IMR-90 (cell line): Measurements from ENCODE around the gene ZNF526. TPM values are rescaled to one million over a fixed set of nuclear protein-coding genes. Genes with fewer than 3 reads are reported as not detected.

Experiments used
- ATAC-seq: fragments of 200-7000 bp; cut with Tn5 transposase; 2 replicates; pipeline ENCODE4 v1.9.1; 2020; ENCODE audit warnings: low read depth, mild to moderate bottlenecking, moderate library complexity
- BruUV-seq: library from RNA; stranded (reverse); fragments of 400-500 nt; replicated peaks from 2 replicates; lab custom pipeline; 2021; lab: Mats Ljungman, UMichigan
- CTCF ChIA-PET: fragments of 300-600 bp; formaldehyde crosslinking; extraction: SDS; loops from one replicate; lab custom pipeline; 2021; ENCODE audit warnings: antibody characterized with exemption; lab: Yijun Ruan, JAX
- POLR2A ChIA-PET: fragments of 300-600 bp; sonication (Branson Sonifier 250); formaldehyde crosslinking; loops from one replicate; lab custom pipeline; 2022; ENCODE audit warnings: antibody characterized with exemption; ENCODE audit not compliant: unreplicated experiment; lab: Charles Lee
- DNase-seq: peaks from one replicate; pipeline ENCODE4 v3.0.0; 2013
- H2AFZ ChIP-seq: replicated peaks from 2 replicates; pipeline ENCODE3; 2013; ENCODE audit warnings: low read length, mild to moderate bottlenecking; ENCODE audit not compliant: poor library complexity
- H2AK5ac ChIP-seq: 2 replicates; pipeline ENCODE4 v1.6.1; 2013; ENCODE audit warnings: low read depth, low read length, inconsistent platforms
- H2AK9ac ChIP-seq: replicated peaks from 2 replicates; pipeline ENCODE3; 2013; ENCODE audit warnings: mild to moderate bottlenecking, low read depth, low read length, moderate library complexity; ENCODE audit not compliant: poor library complexity
- H2BK120ac ChIP-seq: 2 replicates; pipeline ENCODE4 v1.6.1; 2013; ENCODE audit warnings: low read depth, low read length, inconsistent platforms
- H2BK15ac ChIP-seq: 3 replicates; pipeline ENCODE4 v1.6.1; 2013; ENCODE audit warnings: low read depth, low read length, inconsistent platforms
- H2BK20ac ChIP-seq: 2 replicates; pipeline ENCODE4 v1.6.1; 2013; ENCODE audit warnings: low read depth, mild to moderate bottlenecking, inconsistent platforms, low read length, moderate library complexity
- H2BK5ac ChIP-seq: 2 replicates; pipeline ENCODE4 v1.6.1; 2013; ENCODE audit warnings: mild to moderate bottlenecking, low read depth, low read length, inconsistent platforms; ENCODE audit not compliant: poor library complexity, severe bottlenecking
- H3K14ac ChIP-seq: replicated peaks from 2 replicates; pipeline ENCODE4 v1.6.1; 2013; ENCODE audit warnings: low read depth, low read length, inconsistent platforms
- H3K18ac ChIP-seq: 2 replicates; pipeline ENCODE4 v1.6.1; 2013; ENCODE audit warnings: low read depth, low read length, control low read depth
- H3K23ac ChIP-seq: 2 replicates; pipeline ENCODE4 v1.6.1; 2013; ENCODE audit warnings: low read depth, low read length, inconsistent platforms
- H3K27ac ChIP-seq: 2 replicates; pipeline ENCODE4 v1.5.1; 2013; ENCODE audit warnings: mild to moderate bottlenecking, control low read depth, low read length; ENCODE audit not compliant: insufficient read depth
- H3K27me3 ChIP-seq: 2 replicates; pipeline ENCODE4 v1.6.1; 2013; ENCODE audit warnings: low read length; ENCODE audit not compliant: control insufficient read depth, insufficient read depth
- H3K36me3 ChIP-seq: 2 replicates; pipeline ENCODE4 v1.6.1; 2013; ENCODE audit warnings: low read length, mixed read lengths; ENCODE audit not compliant: control insufficient read depth, insufficient read depth
- H3K4ac ChIP-seq: 2 replicates; pipeline ENCODE4 v1.6.1; 2013; ENCODE audit warnings: low read depth, low read length, inconsistent platforms
- H3K4me1 ChIP-seq: 2 replicates; pipeline ENCODE4 v1.6.1; 2013; ENCODE audit warnings: low read length, mixed read lengths; ENCODE audit not compliant: control insufficient read depth, insufficient read depth
- H3K4me2 ChIP-seq: 2 replicates; pipeline ENCODE4 v1.6.1; 2013; ENCODE audit warnings: low read depth, mild to moderate bottlenecking, control low read depth, low read length, moderate library complexity
- H3K4me3 ChIP-seq: 2 replicates; pipeline ENCODE4 v1.5.1; 2013; ENCODE audit warnings: low read depth, mild to moderate bottlenecking, control low read depth, low read length, moderate library complexity; ENCODE audit not compliant: insufficient read depth
- H3K56ac ChIP-seq: 2 replicates; pipeline ENCODE4 v1.6.1; 2013; ENCODE audit warnings: low read length, inconsistent platforms; ENCODE audit not compliant: insufficient read depth; ENCODE audit errors: extremely low read depth
- H3K79me1 ChIP-seq, 2 experiments: 2 replicates each; pipeline ENCODE4 v1.6.1; 2013; ENCODE audit warnings: low read length in 2 of 2, inconsistent platforms in 1 of 2, low read depth in 1 of 2
- H3K9ac ChIP-seq: 2 replicates; pipeline ENCODE4 v1.6.1; 2013; ENCODE audit warnings: low read depth, low read length, control low read depth
- H3K9me1 ChIP-seq: 2 replicates; pipeline ENCODE4 v1.6.1; 2013; ENCODE audit warnings: low read length, inconsistent platforms; ENCODE audit not compliant: insufficient read depth
- H3K9me3 ChIP-seq: 2 replicates; pipeline ENCODE4 v1.6.1; 2013; ENCODE audit warnings: low read length; ENCODE audit not compliant: control insufficient read depth, insufficient read depth
- H4K20me1 ChIP-seq: 2 replicates; pipeline ENCODE4 v1.6.1; 2013; ENCODE audit warnings: low read length, inconsistent platforms; ENCODE audit not compliant: insufficient read depth
- H4K5ac ChIP-seq: 2 replicates; pipeline ENCODE4 v1.6.1; 2013; ENCODE audit warnings: mild to moderate bottlenecking, low read depth, low read length, control low read depth
- H4K8ac ChIP-seq, 2 experiments: 2 replicates each; pipeline ENCODE4 v1.6.1; 2013; ENCODE audit warnings: low read depth in 2 of 2, low read length in 2 of 2, control low read depth in 1 of 2, inconsistent platforms in 1 of 2
- H4K91ac ChIP-seq: 2 replicates; pipeline ENCODE4 v1.6.1; 2013; ENCODE audit warnings: low read depth, low read length, inconsistent platforms; ENCODE audit not compliant: insufficient read depth
- BHLHE40 ChIP-seq: fragments of 150-350 bp; IDR thresholded peaks from 2 replicates; pipeline ENCODE4 v1.6.1; 2016; ENCODE audit warnings: mild to moderate bottlenecking, low read depth, low read length
- CEBPB ChIP-seq: IDR thresholded peaks from 2 replicates; pipeline ENCODE4 v1.6.1; 2012; ENCODE audit warnings: low read depth, low read length, improper control_type of control experiment
- CHD1 ChIP-seq: IDR thresholded peaks from 2 replicates; pipeline ENCODE4 v1.6.1; 2012; ENCODE audit warnings: low read depth, low read length, improper control_type of control experiment
- CTCF ChIP-seq: conservative IDR thresholded peaks from 2 replicates; pipeline ENCODE4 v1.5.1; 2012; ENCODE audit warnings: mild to moderate bottlenecking, low read depth, low read length, improper control_type of control experiment
- ELK1 ChIP-seq: fragments of 150-350 bp; IDR thresholded peaks from 2 replicates; pipeline ENCODE4 v1.6.1; 2016; ENCODE audit warnings: low read depth, mild to moderate bottlenecking, low read length, moderate library complexity, borderline replicate concordance
- FOS ChIP-seq: fragments of 150-350 bp; IDR thresholded peaks from 2 replicates; pipeline ENCODE4 v1.6.1; 2016; ENCODE audit warnings: low read depth, low read length
- MAFK ChIP-seq: IDR thresholded peaks from 2 replicates; pipeline ENCODE4 v1.6.1; 2012; ENCODE audit warnings: low read depth, low read length, improper control_type of control experiment
- MAZ ChIP-seq: IDR thresholded peaks from 2 replicates; pipeline ENCODE4 v1.6.1; 2012; ENCODE audit warnings: low read depth, mild to moderate bottlenecking, low read length, improper control_type of control experiment, moderate library complexity, borderline replicate concordance
- MXI1 ChIP-seq: IDR thresholded peaks from 2 replicates; pipeline ENCODE4 v1.6.1; 2012; ENCODE audit warnings: low read depth, mild to moderate bottlenecking, low read length, moderate library complexity, borderline replicate concordance
- POLR2A ChIP-seq: IDR thresholded peaks from 2 replicates; pipeline ENCODE4 v1.6.1; 2012; ENCODE audit warnings: mild to moderate bottlenecking, low read depth, low read length
- RAD21 ChIP-seq: IDR thresholded peaks from 2 replicates; pipeline ENCODE4 v1.6.1; 2012; ENCODE audit warnings: low read length, improper control_type of control experiment
- RCOR1 ChIP-seq: IDR thresholded peaks from 2 replicates; pipeline ENCODE4 v1.6.1; 2012; ENCODE audit warnings: mild to moderate bottlenecking, low read length, improper control_type of control experiment; ENCODE audit not compliant: insufficient replicate concordance
- RFX5 ChIP-seq: IDR thresholded peaks from 2 replicates; pipeline ENCODE4 v1.8.0; 2012; ENCODE audit warnings: low read depth, mild to moderate bottlenecking, low read length, moderate library complexity
- SMC3 ChIP-seq: fragments of 150-350 bp; IDR thresholded peaks from 2 replicates; pipeline ENCODE4 v1.6.1; 2016; ENCODE audit warnings: low read depth, mild to moderate bottlenecking, antibody characterized with exemption, low read length, moderate library complexity
- USF2 ChIP-seq: fragments of 150-350 bp; IDR thresholded peaks from 2 replicates; pipeline ENCODE4 v1.6.1; 2017; ENCODE audit warnings: mild to moderate bottlenecking, antibody characterized with exemption, low read length, low read depth
- WGBS, 2 experiments: methylation state at CpG; one replicate each; pipeline versions ENCODE4 v1.1.5 to v1.1.7; 2013; ENCODE audit warnings: missing lambda C conversion rate in 2 of 2; ENCODE audit not compliant: insufficient read length in 1 of 2; ENCODE audit errors: extremely low coverage in 2 of 2; 5-methylcytosine and 5-hydroxymethylcytosine counted together
- dilution Hi-C: fragments of 300-500 bp; cut with HindIII; formaldehyde crosslinking; loops from one replicate; pipeline ENCODE4 v1.14.3; 2018; ENCODE audit warnings: low sequenced_read_pairs; ENCODE audit not compliant: unreplicated experiment
- in situ Hi-C: fragments of 300-500 bp; cut with MboI; formaldehyde crosslinking; loops from 3 replicates; pipeline ENCODE4 v1.14.3; 2019; ENCODE audit warnings: low sequenced_read_pairs, inconsistent platforms, mixed read lengths
- intact Hi-C: fragments of 100-400 bp; cut with micrococcal nuclease; formaldehyde crosslinking; loops from 2 replicates; pipeline ENCODE4 v1.10.0; 2022
- polyA plus RNA-seq, 3 experiments: library from polyadenylated mRNA; depleted of rRNA; stranded (reverse); fragments of >200 nt; gene quantifications; 2 replicates each; pipeline ENCODE4 v1.2.3, GENCODE V29; 2012; ENCODE audit warnings: low replicate concordance in 1 of 3
- total RNA-seq: library from RNA; depleted of rRNA; stranded (reverse); fragments of >200 nt; gene quantifications from 2 replicates; pipeline ENCODE4 v1.2.3, GENCODE V29; 2012

Gene ZNF526
- total and polyA plus RNA-seq, 2 of the 4 experiments (the other 2 are of a cell fraction) = 7.3 to 13.6 TPM

- intact Hi-C loops (loop anchor here (2.0 to 5.0 kb wide), 3 partner anchors 21 to 135 kb away; partner anchors contain the start of genes POU2F2 and ZNF526), dilution Hi-C loops (no loop called here), in situ Hi-C loops (no loop called here)
- H4K5ac ChIP-seq = peak overlapping the region; percentile 66
- peak overlapping the region; percentile 93 for H2AFZ ChIP-seq
- H3K9me3 ChIP-seq = no peaks in the 10 kb centered on the region
- no peak for TF ChIP-seq CHD1
- no peak for TF ChIP-seq RCOR1
- no peak for TF ChIP-seq MXI1
- no peak for TF ChIP-seq CEBPB
- TF ChIP-seq MAZ = no peak
- no peak for TF ChIP-seq ELK1
- no peak for TF ChIP-seq CTCF
- no peak for TF ChIP-seq BHLHE40
- TF ChIP-seq RAD21 = no peak
- no peak for TF ChIP-seq FOS
- TF ChIP-seq MAFK = no peak
- no peak for TF ChIP-seq USF2
- TF ChIP-seq SMC3 = no peak
- no peak for TF ChIP-seq POLR2A
- TF ChIP-seq RFX5 = no peak
- CTCF ChIA-PET = interaction anchor here (1.1 kb wide), 1 partner anchor 9 kb away, joined by 3 read pairs; no protein-coding TSS in a partner anchor
- peak overlapping the region; percentile 79 for H3K4ac ChIP-seq
- H2AK5ac ChIP-seq = peak overlapping the region; percentile 63; the same call in 1 of the 2 replicates
- H3K23ac ChIP-seq = peak overlapping the region; percentile 98
- H2BK120ac ChIP-seq = no peak overlapping the region
- 0 out of 2 replicates have a peak overlapping the region, but pooled peaks have one; percentile 22 for H3K18ac ChIP-seq
- peak overlapping the region; percentile 83 for H3K27ac ChIP-seq
- H3K4me3 ChIP-seq = peak overlapping the region; percentile 91
- peaks cover 10% of the 10 kb centered on the region for H3K36me3 ChIP-seq
- H2BK20ac ChIP-seq = no peak overlapping the region
- H3K4me2 ChIP-seq = peak overlapping the region; percentile 96
- H4K8ac ChIP-seq = peak overlapping the region in 1 of 2 experiments; percentile 86; a peak in 2 of 4 replicates
- peaks cover 8% of the 10 kb centered on the region for H3K4me1 ChIP-seq
- no peaks in the 10 kb centered on the region for H3K27me3 ChIP-seq
- H2AK9ac ChIP-seq = peak overlapping the region; percentile 95
- WGBS, 2 experiments = no CpG with 5 or more reads among the region's 49 CpGs
- peak overlapping the region; percentile 63; the same call in 1 of the 2 replicates for H4K91ac ChIP-seq
- DNase-seq (no peak), ATAC-seq (peak; percentile 0; the same call in 1 of the 2 replicates)
- BruUV-seq = no TSS peak
- H3K9ac ChIP-seq = peak overlapping the region; percentile 98
- POLR2A ChIA-PET = no interaction called here
- H3K9me1 ChIP-seq = peaks cover 4% of the 10 kb centered on the region; the same call in 1 of the 2 replicates
- H2BK15ac ChIP-seq = no peak overlapping the region
- peak overlapping the region; percentile 90 for H3K56ac ChIP-seq
- H3K79me1 ChIP-seq = peaks cover 17 to 65% of the 10 kb centered on the region in 2 experiments
- peak overlapping the region; percentile 98 for H3K14ac ChIP-seq
- peaks cover 13% of the 10 kb centered on the region for H4K20me1 ChIP-seq
- H2BK5ac ChIP-seq = peak overlapping the region; percentile 21
These were observed 22.0 kb downstream of the ZNF526 start for GRCh38 chr19:42242069-42242511.
